ENCODE measurements around the gene C1QTNF5. TPM values are rescaled to one million over a fixed set of nuclear protein-coding genes. Genes with fewer than 3 reads are reported as not detected.

C1QTNF5 gene
- total and polyA plus RNA-seq, 2 of the 8 experiments (the other 6 are each of a cell fraction or from before 2014, with no cell fraction given), result 2.2 to 2.7 TPM

DNA sequence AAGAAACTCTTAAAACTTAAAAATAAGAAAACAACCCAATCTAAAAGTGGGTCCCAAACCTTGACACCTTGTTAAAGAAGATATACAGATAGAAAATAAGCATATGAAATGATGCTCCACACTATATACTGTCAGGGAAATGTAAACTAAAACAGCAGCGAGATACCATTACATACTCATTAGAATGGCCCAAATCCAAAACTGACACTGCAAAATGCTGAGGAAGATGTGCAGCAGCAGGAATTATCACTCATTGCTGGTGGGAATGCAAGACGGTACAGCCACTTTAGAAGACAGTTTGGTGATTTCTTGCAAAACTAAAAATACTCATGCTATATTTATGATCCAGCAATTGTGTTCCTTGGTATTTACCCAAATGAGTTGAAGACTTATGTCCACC, 11.4 kb downstream of the C1QTNF5 start:
- Histone ChIP-seq H3K27ac (ENCODE audit: low read depth, low read length) (no peak overlapping the region), H3K79me1 (ENCODE audit: low read depth, low read length) (no peaks in the 10 kb centered on the region), H3K18ac (ENCODE audit: extremely low read depth, low read length) (no peak overlapping the region), H4K20me1 (replicated peaks in 1 of 2; ENCODE audit: control insufficient read depth in 1 of 2, insufficient read depth in 2 of 2, low read length in 2 of 2) (no peaks in the 10 kb centered on the region), H2BK20ac (ENCODE audit: low read length) (no peak overlapping the region), H2AFZ (ENCODE audit: low read length) (no peak overlapping the region), H2BK5ac (ENCODE audit: low read depth, low read length) (no peak overlapping the region), H3K9ac (replicated peaks in 1 of 4; ENCODE audit: extremely low read depth in 1 of 4, low read depth in 3 of 4, low read length in 3 of 4) (no peak overlapping the region), H2BK120ac (replicated peaks; ENCODE audit: low read depth, low read length) (no peak overlapping the region), H3K4ac (replicated peaks; ENCODE audit: insufficient read length, low read depth, low read length) (no peak overlapping the region), H3K14ac (ENCODE audit: insufficient read length) (no peak overlapping the region), H3K36me3 (ENCODE audit: control insufficient read depth in 2 of 4, insufficient read depth in 4 of 4, low read length in 3 of 4) (no peaks in the 10 kb centered on the region), H2BK12ac (ENCODE audit: low read depth, low read length) (no peak overlapping the region), H3K23me2 (ENCODE audit: low read depth, low read length) (no peaks in the 10 kb centered on the region), H4K5ac (ENCODE audit: insufficient read length, low read depth, low read length) (no peak overlapping the region), H3K56ac (replicated peaks; ENCODE audit: insufficient read length, low read depth, low read length) (no peak overlapping the region), H3K79me2 (ENCODE audit: control insufficient read depth in 1 of 2, insufficient read depth in 2 of 2, low read length in 2 of 2) (no peaks in the 10 kb centered on the region), H3K4me1 (replicated peaks in 1 of 4; ENCODE audit: control insufficient read depth in 3 of 4, insufficient read depth in 4 of 4, low read length in 3 of 4) (no peaks in the 10 kb centered on the region; a peak in 1 of 7 replicates), H4K91ac (replicated peaks; ENCODE audit: insufficient read length, low read length) (no peak overlapping the region), H3K23ac (ENCODE audit: insufficient read length) (no peak overlapping the region), H2AK5ac (ENCODE audit: low read depth, low read length) (no peak overlapping the region), H3K27me3 (replicated peaks in 1 of 4; ENCODE audit: control insufficient read depth in 3 of 4, extremely low read depth in 1 of 4, insufficient read depth in 3 of 4, low read length in 3 of 4) (no peaks in the 10 kb centered on the region), H3K9me3 (ENCODE audit: insufficient read depth in 2 of 2, low read depth in 1 of 2, low read length in 1 of 2) (no peaks in the 10 kb centered on the region), H2BK15ac (ENCODE audit: low read length) (no peak overlapping the region), H3K4me2 (ENCODE audit: insufficient read depth in 1 of 2, low read depth in 2 of 2, low read length in 2 of 2) (no peak overlapping the region), H3K4me3 (ENCODE audit: extremely low read depth in 1 of 4, insufficient read depth in 2 of 4, low read depth in 3 of 4, low read length in 4 of 4) (no peak overlapping the region), H4K8ac (ENCODE audit: extremely low read depth, insufficient read depth, low read length) (no peak overlapping the region)
- ChIA-PET CTCF (ENCODE audit: partially characterized antibody) (interaction anchor here (1.0 kb wide), 1 partner anchor 45 kb away, joined by 3 read pairs; no protein-coding TSS in a partner anchor), POLR2A (ENCODE audit: partially characterized antibody) (interaction anchor here (0.7 kb wide), 1 partner anchor 11 kb away, joined by 4 read pairs; no protein-coding TSS in a partner anchor)
- FAIRE-seq (no peak), DNase-seq (ENCODE audit: low read depth in 1 of 2, low spot score in 2 of 2) (no peak)
- no peak for TF ChIP-seq CTBP2 (IDR thresholded peaks at IDR 0.05; ENCODE audit: borderline replicate concordance, insufficient read depth, insufficient read length, low read length)
- TF ChIP-seq TCF12 (IDR thresholded peaks at IDR 0.05; ENCODE audit: low read depth, low read length), result no peak
- no peak for TF ChIP-seq HDAC6 (IDR thresholded peaks at IDR 0.05; ENCODE audit: low read depth, low read length)
- TF ChIP-seq CEBPB (IDR thresholded peaks at IDR 0.05; ENCODE audit: low read depth, low read length), result no peak
- no peak for TF ChIP-seq POU5F1 (IDR thresholded peaks at IDR 0.05; ENCODE audit: low read depth, low read length)
- TF ChIP-seq SUZ12 (IDR thresholded peaks at IDR 0.05; ENCODE audit: low read length), result no peak
- TF ChIP-seq FOSL1 (IDR thresholded peaks at IDR 0.05; ENCODE audit: insufficient read depth, low read depth, low read length), result no peak
- no peak for TF ChIP-seq CBX5 (IDR thresholded peaks at IDR 0.05; ENCODE audit: low read depth, low read length)
- WGBS, 2 experiments (ENCODE audit: extremely low coverage in 1 of 2, insufficient coverage in 1 of 2, insufficient read length in 1 of 2, insufficient replicate concordance in 2 of 2, low coverage in 1 of 2, low lambda C conversion rate in 2 of 2, missing lambda C conversion rate in 1 of 2), result 97% methylated on average over 2 of the region's 2 CpGs; no CpG with 5 or more reads in 1 of the 2 experiments

Measured in H1 (cell line).